CD4-positive, alpha-beta T cell (primary cell): ENCODE data around the gene PCDHA3. TPM values are rescaled to one million over a fixed set of nuclear protein-coding genes. Genes with fewer than 3 reads are reported as not detected.
"Not testable (repeated sequence)": the region's sequence is repeated elsewhere in the genome, so short reads cannot be mapped to it uniquely, and the experiment has no call there.

Experiments
- ATAC-seq: fragments of 200-7000 bp; cut with Tn5 transposase; one replicate; pipeline ENCODE4 v1.10.0; 2022; ENCODE audit warnings: mild to moderate bottlenecking; ENCODE audit not compliant: poor library complexity
- CTCF ChIA-PET: fragments of 350-600 bp; sonication (Branson Sonifier 250); formaldehyde crosslinking; loops from one replicate; lab custom pipeline; 2021; ENCODE audit warnings: antibody characterized with exemption, inconsistent platforms; lab: Charles Lee
- POLR2A ChIA-PET: fragments of 350-600 bp; sonication (Branson Sonifier 250); formaldehyde crosslinking; loops from one replicate; lab custom pipeline; 2021; ENCODE audit warnings: antibody characterized with exemption, inconsistent platforms; lab: Charles Lee
- DNase-seq, 14 experiments: peaks; one replicate each; pipeline ENCODE4 v3.0.0-alpha.2; 2013 to 2020; ENCODE audit warnings: mixed read lengths in 2 of 14
- H3K27ac ChIP-seq, 2 donors: one replicate each; pipeline versions ENCODE4 v1.5.1 to v1.7.0; 2013; ENCODE audit warnings: low read length in 2 of 2, low read depth in 1 of 2, mild to moderate bottlenecking in 1 of 2
- H3K27me3 ChIP-seq, 2 experiments: 1 replicate in 1 of 2; 2 replicates in 1 of 2; pipeline versions ENCODE4 v1.6.1 to v1.7.0; 2013; ENCODE audit warnings: low read length in 2 of 2, control low read depth in 1 of 2, mild to moderate bottlenecking in 1 of 2, moderate library complexity in 1 of 2; ENCODE audit not compliant: insufficient read depth in 2 of 2, control insufficient read depth in 1 of 2
- H3K36me3 ChIP-seq: one replicate; pipeline ENCODE4 v1.6.1; 2013; ENCODE audit warnings: low read length, control low read depth; ENCODE audit not compliant: insufficient read depth
- H3K4me1 ChIP-seq: one replicate; pipeline ENCODE4 v1.6.1; 2013; ENCODE audit warnings: low read length, control low read depth; ENCODE audit not compliant: insufficient read depth
- H3K4me3 ChIP-seq: one replicate; pipeline ENCODE4 v1.5.1; 2013; ENCODE audit warnings: mild to moderate bottlenecking, low read length, moderate library complexity
- H3K9me3 ChIP-seq, 2 experiments: 1 replicate in 1 of 2; 2 replicates in 1 of 2; pipeline versions ENCODE4 v1.6.1 to v1.7.0; 2013; ENCODE audit warnings: low read length in 2 of 2, mild to moderate bottlenecking in 2 of 2, control low read depth in 1 of 2, moderate library complexity in 1 of 2; ENCODE audit not compliant: control insufficient read depth in 1 of 2, insufficient read depth in 1 of 2
- H3K27ac Mint-ChIP-seq: one replicate; pipeline ENCODE4 v1.8.0; 2020; ENCODE audit warnings: mixed read lengths
- H3K27me3 Mint-ChIP-seq: one replicate; pipeline ENCODE4 v1.8.0; 2021; ENCODE audit warnings: mixed read lengths
- H3K36me3 Mint-ChIP-seq: one replicate; pipeline ENCODE4 v1.8.0; 2021; ENCODE audit warnings: low read depth, mixed read lengths
- H3K4me1 Mint-ChIP-seq: one replicate; pipeline ENCODE4 v1.8.0; 2021; ENCODE audit warnings: low read depth, mixed read lengths
- H3K4me3 Mint-ChIP-seq: one replicate; pipeline ENCODE4 v1.8.0; 2020; ENCODE audit warnings: mild to moderate bottlenecking, mixed read lengths
- H3K9me3 Mint-ChIP-seq: one replicate; pipeline ENCODE4 v1.8.0; 2020; ENCODE audit warnings: mixed read lengths
- CTCF ChIP-seq: fragments of 200-600 bp; IDR thresholded peaks from one replicate; pipeline ENCODE4 v1.8.0; 2022; ENCODE audit warnings: antibody characterized with exemption, mild to moderate bottlenecking
- intact Hi-C, 2 experiments: fragments of 100-400 bp; cut with DNase I in 1 of 2; cut with micrococcal nuclease in 1 of 2; formaldehyde crosslinking; loops; one replicate each; pipeline versions ENCODE4 v1.15.1 to v1.9.0; 2023 to 2025; cut with DNase I, micrococcal nuclease
- total RNA-seq, 174 experiments: library from RNA in 2 of 174; stranded (reverse) in 2 of 174; gene quantifications; one replicate each; pipeline ENCODE4 v1.2.3 and lab custom pipeline; 2021 to 2026

PCDHA3 gene
- total RNA-seq, 2 experiments from 2014 or later, result not detected

- no peak within 1 kb of the TSS for H3K27ac Mint-ChIP-seq
- Histone ChIP-seq H3K4me1 (no peaks in the 10 kb centered on the region), H3K27ac (no peak within 1 kb of the TSS), H3K4me3 (no peak within 1 kb of the TSS), H3K9me3 (peaks cover 12 to 26% of the 10 kb centered on the region in 2 experiments), H3K27me3 (peaks cover 10 to 16% of the 10 kb centered on the region in 2 experiments), H3K36me3 (no peaks in the 10 kb centered on the region)
- CTCF ChIA-PET, result no interaction called here
- H3K9me3 Mint-ChIP-seq, result peaks cover 6% of the 10 kb centered on the region
- ATAC-seq (no peak), DNase-seq (no peak)
- peaks cover 42% of the 10 kb centered on the region for H3K27me3 Mint-ChIP-seq
- no peak within 1 kb of the TSS for H3K4me3 Mint-ChIP-seq
- POLR2A ChIA-PET, result no interaction called here
- H3K36me3 Mint-ChIP-seq, result peaks cover 4% of the 10 kb centered on the region
- intact Hi-C loops, result no loop called here
- no peaks in the 10 kb centered on the region for H3K4me1 Mint-ChIP-seq
- no peak for TF ChIP-seq CTCF
These were observed 20.8 kb downstream of the PCDHA3 start, which contains the start of gene PCDHA5 for GRCh38 chr5:140821375-140822280. TSS of gene PCDHA5 (plus strand) at chr5:140821613.

GRCh38 chr5:140822281-140822629 is 21.4 kb downstream of the PCDHA3 start:
- ChIA-PET POLR2A (no interaction called here), CTCF (no interaction called here)
- Histone ChIP-seq H3K9me3 (peaks cover 12 to 26% of the 10 kb centered on the region in 2 experiments), H3K4me1 (no peaks in the 10 kb centered on the region), H3K27me3 (peaks cover 10 to 23% of the 10 kb centered on the region in 2 experiments), H3K27ac (no peak overlapping the region), H3K36me3 (no peaks in the 10 kb centered on the region), H3K4me3 (no peak overlapping the region)
- no peaks in the 10 kb centered on the region for H3K4me1 Mint-ChIP-seq
- H3K36me3 Mint-ChIP-seq, result peaks cover 8% of the 10 kb centered on the region
- H3K9me3 Mint-ChIP-seq, result peaks cover 10% of the 10 kb centered on the region
- peaks cover 48% of the 10 kb centered on the region for H3K27me3 Mint-ChIP-seq
- H3K4me3 Mint-ChIP-seq, result no peak overlapping the region
- no peak for DNase-seq
- no peak for TF ChIP-seq CTCF
- intact Hi-C loops, result no loop called here
- no peak overlapping the region for H3K27ac Mint-ChIP-seq
- no peak for ATAC-seq

- POLR2A ChIA-PET, result not testable (repeated sequence)
These were observed 22.1 kb downstream of the PCDHA3 start for GRCh38 chr5:140822969-140823368.

More at GRCh38 chr5:140822969-140823368, 22.1 kb downstream of the PCDHA3 start:
- H3K27ac ChIP-seq, ATAC-seq, H3K4me3 Mint-ChIP-seq, H3K36me3 Mint-ChIP-seq, CTCF ChIA-PET, DNase-seq, H3K27ac Mint-ChIP-seq, intact Hi-C loops, H3K4me3 ChIP-seq, H3K4me1 ChIP-seq, H3K36me3 ChIP-seq, H3K4me1 Mint-ChIP-seq: not testable (repeated sequence)
- H3K27me3 ChIP-seq, result peaks cover 13 to 28% of the 10 kb centered on the region in 2 experiments
- peaks cover 15 to 28% of the 10 kb centered on the region in 2 experiments for H3K9me3 ChIP-seq
- Mint-ChIP-seq H3K9me3 (peaks cover 10% of the 10 kb centered on the region), H3K27me3 (peaks cover 48% of the 10 kb centered on the region)
